Measurements from ENCODE around the gene MTCL3.
A peak's percentile ranks its signal among the peaks of the same experiment; 100 is the strongest.

Gene MTCL3

GRCh38 chr6:127464881-127465459 lies 54.2 kb downstream of the MTCL3 start:
- TF ChIP-seq SP1 (IDR thresholded peaks at IDR 0.05; ENCODE audit: low read depth) (no peak), EZH2phosphoT487 (IDR thresholded peaks at IDR 0.05; ENCODE audit: borderline replicate concordance) (no peak), RAD21 (IDR thresholded peaks at IDR 0.05; ENCODE audit: low read depth) (peak; percentile 77), CTCF (IDR thresholded peaks at IDR 0.05 in 2 of 3, conservative IDR thresholded peaks at IDR 0.05 in 1 of 3; ENCODE audit: borderline replicate concordance in 1 of 3, insufficient read depth in 1 of 3, low read depth in 2 of 3, low read length in 2 of 3) (peak; percentile 82 to 96 (median 91))
- ChIA-PET RAD21 (ENCODE audit: low non-redundant PET in 1 of 2, low total read pairs in 2 of 2, uncharacterized antibody in 2 of 2, unreplicated experiment in 2 of 2) (interaction anchor here in 1 of 2 experiments (2.6 kb wide), 1 partner anchor 74 kb away, joined by 8 read pairs; no protein-coding TSS in a partner anchor), CTCF (interaction anchor here (1.2 to 4.6 kb wide), 3 partner anchors 74 to 225 kb away, joined by 5 to 24 read pairs (median 7); partner anchors contain the start of gene RNF146), POLR2A (no interaction called here)
- Histone ChIP-seq H3K9me3 (ENCODE audit: control insufficient read depth in 1 of 2, insufficient read depth in 1 of 2, low read depth in 1 of 2, low read length in 2 of 2) (no peaks in the 10 kb centered on the region), H3K4me3 (replicated peaks in 1 of 2; ENCODE audit: low read depth in 1 of 2, low read length in 2 of 2) (no peak overlapping the region), H2AFZ (ENCODE audit: low read depth, low read length, poor library complexity, severe bottlenecking) (peak overlapping the region; percentile 28), H3K4me2 (ENCODE audit: low read length) (no peak overlapping the region), H3K9me2 (ENCODE audit: insufficient read depth) (no peaks in the 10 kb centered on the region), H4K20me1 (ENCODE audit: insufficient read depth) (no peaks in the 10 kb centered on the region), H3K27ac (ENCODE audit: low read depth, low read length) (no peak overlapping the region), H3K9ac (ENCODE audit: low read length) (no peak overlapping the region), H3K79me2 (ENCODE audit: insufficient read depth, low read length) (no peaks in the 10 kb centered on the region), H3K4me1 (ENCODE audit: control insufficient read depth in 1 of 2, insufficient read depth in 2 of 2, low read length in 2 of 2) (no peaks in the 10 kb centered on the region), H3K36me3 (ENCODE audit: control insufficient read depth in 1 of 2, insufficient read depth in 2 of 2, low read length in 2 of 2) (no peaks in the 10 kb centered on the region), H3K27me3 (ENCODE audit: insufficient read depth, low read length) (no peaks in the 10 kb centered on the region)
- ATAC-seq (peak; percentile 99), DNase-seq (ENCODE audit: low read depth, low spot score) (peak; percentile 28)
- no TSS peak for BruUV-seq (replicated peaks)
- intact Hi-C loops (cut with micrococcal nuclease): loop anchor here (1.0 to 5.0 kb wide), 2 partner anchors 74 to 227 kb away; no protein-coding TSS in a partner anchor

GRCh38 chr6:127464161-127464880 lies 54.8 kb downstream of the MTCL3 start:
- Histone ChIP-seq H4K20me1 (ENCODE audit: insufficient read depth) (no peaks in the 10 kb centered on the region), H3K9me3 (ENCODE audit: control insufficient read depth in 1 of 2, insufficient read depth in 1 of 2, low read depth in 1 of 2, low read length in 2 of 2) (no peaks in the 10 kb centered on the region), H3K36me3 (ENCODE audit: control insufficient read depth in 1 of 2, insufficient read depth in 2 of 2, low read length in 2 of 2) (no peaks in the 10 kb centered on the region), H3K27ac (ENCODE audit: low read depth, low read length) (no peak overlapping the region), H3K4me2 (ENCODE audit: low read length) (no peak overlapping the region), H3K27me3 (ENCODE audit: insufficient read depth, low read length) (no peaks in the 10 kb centered on the region), H3K9me2 (ENCODE audit: insufficient read depth) (no peaks in the 10 kb centered on the region), H2AFZ (ENCODE audit: low read depth, low read length, poor library complexity, severe bottlenecking) (peak overlapping the region; percentile 28), H3K4me3 (replicated peaks in 1 of 2; ENCODE audit: low read depth in 1 of 2, low read length in 2 of 2) (no peak overlapping the region), H3K79me2 (ENCODE audit: insufficient read depth, low read length) (no peaks in the 10 kb centered on the region), H3K4me1 (ENCODE audit: control insufficient read depth in 1 of 2, insufficient read depth in 2 of 2, low read length in 2 of 2) (no peaks in the 10 kb centered on the region), H3K9ac (ENCODE audit: low read length) (no peak overlapping the region)
- DNase-seq (ENCODE audit: low read depth, low spot score): no peak
- intact Hi-C loops (cut with micrococcal nuclease): no loop called here
- CTCF ChIA-PET: interaction anchor here (1.2 to 4.6 kb wide), 3 partner anchors 63 to 226 kb away, joined by 3 to 24 read pairs (median 7); no protein-coding TSS in a partner anchor
- POLR2A ChIA-PET: no interaction called here
- TF ChIP-seq ZNF274 (IDR thresholded peaks at IDR 0.05; ENCODE audit: low read depth, low read length) (no peak), SP1 (IDR thresholded peaks at IDR 0.05; ENCODE audit: low read depth) (no peak), ATF3 (IDR thresholded peaks at IDR 0.05) (no peak), TCF7L2 (IDR thresholded peaks at IDR 0.05; ENCODE audit: borderline replicate concordance, extremely low read depth, insufficient read depth, insufficient read length) (no peak)
- BruUV-seq (replicated peaks): no TSS peak
- no peak for ATAC-seq
- RAD21 ChIA-PET (ENCODE audit: low non-redundant PET in 1 of 2, low total read pairs in 2 of 2, uncharacterized antibody in 2 of 2, unreplicated experiment in 2 of 2): no interaction called here
